ENCODE data around the gene ITGA2. TPM values are rescaled to one million over a fixed set of nuclear protein-coding genes. Genes with fewer than 3 reads are reported as not detected.

The ITGA2 gene
- under 1 TPM; 0.07 to 0.41 (median 0.24) TPM for total RNA-seq

- intact Hi-C loops (cut with DNase I; ENCODE audit: low total_unique reads): no loop called here
- DNase-seq: peak in 1 of 2 donors; percentile 12
- Histone ChIP-seq H3K27ac (no peak within 1 kb of the TSS), H3K4me1 (peaks cover 4 to 10% of the 10 kb centered on the region in 2 donors), H3K27me3 (peaks cover 3 to 10% (median 5%) of the 10 kb centered on the region in 3 donors), H3K9me3 (no peaks in the 10 kb centered on the region), H3K36me3 (no peaks in the 10 kb centered on the region), H3K4me3 (peak within 1 kb of the TSS; percentile 55 to 70 (median 60))
- TF ChIP-seq CTCF (IDR thresholded peaks at IDR 0.05 in 4 of 5, conservative IDR thresholded peaks at IDR 0.05 in 1 of 5) (no peak), POLR2A (IDR thresholded peaks at IDR 0.05) (no peak)
- in situ Hi-C loops (cut with MboI; ENCODE audit: low sequenced_read_pairs in 4 of 4): no loop called here
- peak in 1 of 2 donors; percentile 53 for ATAC-seq
These were observed at the start of gene ITGA2 for GRCh38 chr5:52989025-52989780. Gene ITGA2, plus strand, starts transcription at chr5:52989352. Its CDS starts 117 bp downstream, at chr5:52989469.

GRCh38 chr5:52943285-52943684 is 45.9 kb upstream of the ITGA2 start:
- ATAC-seq (no peak), DNase-seq (no peak)
- no peaks in the 10 kb centered on the region for H3K9me3 ChIP-seq
- H3K4me3 ChIP-seq: no peak overlapping the region
- TF ChIP-seq CTCF (IDR thresholded peaks at IDR 0.05 in 4 of 5, conservative IDR thresholded peaks at IDR 0.05 in 1 of 5) (no peak), POLR2A (IDR thresholded peaks at IDR 0.05) (no peak)
- H3K4me1 ChIP-seq: no peaks in the 10 kb centered on the region
- no peaks in the 10 kb centered on the region for H3K36me3 ChIP-seq
- in situ Hi-C loops (cut with MboI; ENCODE audit: low sequenced_read_pairs in 4 of 4): loop anchor here in 1 of 4 donors (10.0 kb wide), 1 partner anchor 152 kb away; no protein-coding TSS in a partner anchor
- H3K27ac ChIP-seq: no peak overlapping the region
- H3K27me3 ChIP-seq: no peaks in the 10 kb centered on the region
- intact Hi-C loops (cut with DNase I; ENCODE audit: low total_unique reads): no loop called here

GRCh38 chr5:52943808-52944207 is 45.3 kb upstream of the ITGA2 start:
- in situ Hi-C loops (cut with MboI; ENCODE audit: low sequenced_read_pairs in 4 of 4) (loop anchor here in 1 of 4 donors (10.0 kb wide), 1 partner anchor 151 kb away; no protein-coding TSS in a partner anchor), intact Hi-C loops (cut with DNase I; ENCODE audit: low total_unique reads) (no loop called here)
- no peaks in the 10 kb centered on the region for H3K27me3 ChIP-seq
- no peak for DNase-seq
- no peak overlapping the region for H3K4me3 ChIP-seq
- no peaks in the 10 kb centered on the region for H3K9me3 ChIP-seq
- no peak overlapping the region for H3K27ac ChIP-seq
- ATAC-seq: no peak
- H3K36me3 ChIP-seq: no peaks in the 10 kb centered on the region
- TF ChIP-seq CTCF (IDR thresholded peaks at IDR 0.05 in 4 of 5, conservative IDR thresholded peaks at IDR 0.05 in 1 of 5): no peak
- H3K4me1 ChIP-seq: no peaks in the 10 kb centered on the region

- Histone ChIP-seq H3K4me3 (peak overlapping the region in 2 of 4 donors; percentile 4 to 30), H3K4me1 (no peaks in the 10 kb centered on the region), H3K9me3 (no peaks in the 10 kb centered on the region), H3K36me3 (no peaks in the 10 kb centered on the region), H3K27ac (peak overlapping the region in 2 of 4 donors; percentile 7 to 8), H3K27me3 (no peaks in the 10 kb centered on the region)
- no peak for ATAC-seq
- no peak for DNase-seq
- TF ChIP-seq POLR2A (IDR thresholded peaks at IDR 0.05) (no peak), CTCF (IDR thresholded peaks at IDR 0.05 in 4 of 5, conservative IDR thresholded peaks at IDR 0.05 in 1 of 5) (no peak)
- in situ Hi-C loops (cut with MboI; ENCODE audit: low sequenced_read_pairs in 4 of 4): loop anchor here in 3 of 4 donors (5.0 to 10.0 kb wide), 2 partner anchors 150 to 152 kb away; no protein-coding TSS in a partner anchor
- intact Hi-C loops (cut with DNase I; ENCODE audit: low total_unique reads): no loop called here
These were observed 44.1 kb upstream of the ITGA2 start for GRCh38 chr5:52945040-52945439.
